NCI-H526 (cell line): ENCODE results near the gene KBTBD12.
"Not testable (repeated sequence)": the region's sequence is repeated elsewhere in the genome, so short reads cannot be mapped to it uniquely, and the experiment has no call there.

Experiments used
- DNase-seq, 2 experiments: peaks; one replicate each; lab custom pipeline; 2025; lab: John Stamatoyannopoulos, UW

The KBTBD12 gene

GRCh38 chr3:127903611-127904375 is 11.2 kb upstream of the KBTBD12 start:
- no peak for DNase-seq

- DNase-seq = no peak
These were observed 9.5 kb upstream of the KBTBD12 start for GRCh38 chr3:127905556-127905955.

- DNase-seq = not testable (repeated sequence)
These were observed 8.4 kb upstream of the KBTBD12 start for GRCh38 chr3:127906653-127907052.

- no peak for DNase-seq
These were observed 6.8 kb upstream of the KBTBD12 start for GRCh38 chr3:127908202-127908601.

GRCh38 chr3:127908951-127909350 is 6.1 kb upstream of the KBTBD12 start:
- DNase-seq = no peak

- no peak for DNase-seq
These were observed 5.4 kb upstream of the KBTBD12 start for GRCh38 chr3:127909646-127910045.

- no peak for DNase-seq
These were observed 3.6 kb upstream of the KBTBD12 start for GRCh38 chr3:127911421-127911931.

- DNase-seq = not testable (repeated sequence)
These were observed 1.2 kb upstream of the KBTBD12 start for GRCh38 chr3:127913841-127914240.

- peak in 1 of 2 experiments; percentile 6 for DNase-seq
These were observed 448 bp upstream of the KBTBD12 start for GRCh38 chr3:127914584-127914983.

- no peak for DNase-seq
These were observed 983 bp downstream of the KBTBD12 start for GRCh38 chr3:127915937-127916493.

- no peak for DNase-seq
These were observed 5.7 kb downstream of the KBTBD12 start for GRCh38 chr3:127920738-127921137.

GRCh38 chr3:127923611-127924010 is 8.6 kb downstream of the KBTBD12 start:
- no peak for DNase-seq

- no peak for DNase-seq
These were observed 10.4 kb downstream of the KBTBD12 start for GRCh38 chr3:127925384-127925783.

- no peak for DNase-seq
These were observed 13.0 kb downstream of the KBTBD12 start for GRCh38 chr3:127927829-127928604.

- no peak for DNase-seq
These were observed 14.9 kb downstream of the KBTBD12 start for GRCh38 chr3:127929818-127930413.

GRCh38 chr3:127933396-127933795 is 18.4 kb downstream of the KBTBD12 start:
- DNase-seq = no peak

GRCh38 chr3:127938800-127939199 is 23.8 kb downstream of the KBTBD12 start:
- no peak for DNase-seq

- no peak for DNase-seq
These were observed 25.1 kb downstream of the KBTBD12 start for GRCh38 chr3:127940116-127940515.

GRCh38 chr3:127942613-127943012 is 27.6 kb downstream of the KBTBD12 start:
- no peak for DNase-seq

- no peak for DNase-seq
These were observed 33.2 kb downstream of the KBTBD12 start for GRCh38 chr3:127948211-127948610.

- DNase-seq = no peak
These were observed 34.5 kb downstream of the KBTBD12 start for GRCh38 chr3:127949446-127950055.

- DNase-seq = no peak
These were observed 36.2 kb downstream of the KBTBD12 start for GRCh38 chr3:127951276-127951675.
